Measurements from ENCODE around the gene TENM3. TPM values are rescaled to one million over a fixed set of nuclear protein-coding genes. Genes with fewer than 3 reads are reported as not detected.

TENM3 gene
- polyA plus RNA-seq, 1 of the 3 experiments (the other 2 are of a cell fraction): 10.4 TPM

DNA sequence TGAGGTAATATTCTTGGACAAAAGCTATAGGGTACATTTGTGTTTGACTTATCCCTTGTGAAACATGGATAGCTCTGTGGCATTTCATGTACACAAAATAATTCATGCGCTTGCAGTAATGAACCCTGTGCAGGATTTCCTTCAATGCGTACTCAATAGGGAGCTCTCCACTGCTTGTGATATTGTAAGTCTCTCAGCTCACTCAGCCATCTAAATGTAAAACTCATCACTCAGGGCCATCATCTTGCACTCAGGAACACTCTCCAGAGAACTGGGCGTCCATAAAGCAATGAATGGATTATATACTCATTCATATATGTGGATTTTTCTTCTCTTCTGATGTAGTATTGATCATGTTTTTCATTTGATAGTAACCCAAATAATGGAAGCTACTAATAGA lies 385.9 kb downstream of the TENM3 start:
- Histone ChIP-seq H3K4me1 (ENCODE audit: control insufficient read depth in 1 of 2, insufficient read depth in 2 of 2, low read depth in 1 of 2, low read length in 1 of 2) (no peaks in the 10 kb centered on the region; a peak in 2 of 4 replicates), H3K36me3 (replicated peaks in 1 of 2; ENCODE audit: control insufficient read depth in 1 of 2, insufficient read depth in 2 of 2, low read length in 1 of 2) (peaks cover 4 to 13% of the 10 kb centered on the region in 2 experiments), H4K20me1 (ENCODE audit: insufficient read depth) (no peaks in the 10 kb centered on the region), H3K4me3 (ENCODE audit: low read depth in 2 of 2, low read length in 1 of 2) (no peak overlapping the region), H3K27me3 (ENCODE audit: insufficient read depth) (no peaks in the 10 kb centered on the region), H3K9ac (no peak overlapping the region), H2AFZ (ENCODE audit: low read depth) (no peak overlapping the region), H3F3A (replicated peaks; ENCODE audit: insufficient read depth) (no peaks in the 10 kb centered on the region), H3K4me2 (no peak overlapping the region), H3K9me2 (no peaks in the 10 kb centered on the region; the same call in 1 of the 2 replicates), H3K27ac (ENCODE audit: low read depth in 2 of 2, low read length in 1 of 2) (no peak overlapping the region), H3K79me2 (ENCODE audit: insufficient read depth) (no peaks in the 10 kb centered on the region), H3K9me3 (no peaks in the 10 kb centered on the region)
- WGBS (ENCODE audit: low lambda C conversion rate): 92% methylated on average over 3 of the region's 3 CpGs
- TF ChIP-seq NRF1 (IDR thresholded peaks at IDR 0.05; ENCODE audit: low read depth, low read length) (no peak), FOXJ3 (CRISPR knock-in tag; IDR thresholded peaks at IDR 0.05) (no peak), RXRA (IDR thresholded peaks at IDR 0.05; ENCODE audit: borderline replicate concordance, low read depth) (no peak), TEAD4 (IDR thresholded peaks at IDR 0.05; ENCODE audit: borderline replicate concordance, insufficient read depth) (no peak), TCF12 (IDR thresholded peaks at IDR 0.05) (no peak), GATA2 (CRISPR knock-in tag; IDR thresholded peaks at IDR 0.05) (no peak), GABPA (IDR thresholded peaks at IDR 0.05; ENCODE audit: low read depth) (no peak), MAX (IDR thresholded peaks at IDR 0.05; ENCODE audit: low read depth) (no peak), JUND (IDR thresholded peaks at IDR 0.05) (no peak), CHD2 (IDR thresholded peaks at IDR 0.05; ENCODE audit: low read length, partially characterized antibody) (no peak), EZH2phosphoT487 (IDR thresholded peaks at IDR 0.05; ENCODE audit: borderline replicate concordance, low read depth) (no peak), POLR2AphosphoS5 (IDR thresholded peaks at IDR 0.05; ENCODE audit: low read depth, low read length) (no peak), REST (IDR thresholded peaks at IDR 0.05; ENCODE audit: low read depth, low read length) (no peak), RFX5 (IDR thresholded peaks at IDR 0.05; ENCODE audit: low read length) (no peak), RAD21 (IDR thresholded peaks at IDR 0.05; ENCODE audit: low read length) (no peak), SIN3A (IDR thresholded peaks at IDR 0.05; ENCODE audit: borderline replicate concordance, low read depth, low read length) (no peak), FOXM1 (IDR thresholded peaks at IDR 0.05; ENCODE audit: low read depth) (no peak), PBX3 (IDR thresholded peaks at IDR 0.05) (no peak), RCOR1 (IDR thresholded peaks at IDR 0.05; ENCODE audit: low read length) (no peak)
- TF ChIP-seq, protein P1, sequence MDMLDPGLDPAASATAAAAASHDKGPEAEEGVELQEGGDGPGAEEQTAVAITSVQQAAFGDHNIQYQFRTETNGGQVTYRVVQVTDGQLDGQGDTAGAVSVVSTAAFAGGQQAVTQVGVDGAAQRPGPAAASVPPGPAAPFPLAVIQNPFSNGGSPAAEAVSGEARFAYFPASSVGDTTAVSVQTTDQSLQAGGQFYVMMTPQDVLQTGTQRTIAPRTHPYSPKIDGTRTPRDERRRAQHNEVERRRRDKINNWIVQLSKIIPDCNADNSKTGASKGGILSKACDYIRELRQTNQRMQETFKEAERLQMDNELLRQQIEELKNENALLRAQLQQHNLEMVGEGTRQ (IDR thresholded peaks at IDR 0.05; ENCODE audit: borderline replicate concordance, low read depth, low read length): no peak
- ChIA-PET POLR2A (no interaction called here), CTCF (no interaction called here)
- DNase-seq: no peak
